ENCODE measurements around the gene FRMD4A.

- TF ChIP-seq CTCF (IDR thresholded peaks at IDR 0.05): no peak
- TF ChIP-seq POLR2A (IDR thresholded peaks at IDR 0.05): no peak
These were observed 264.6 kb downstream of the FRMD4A start for GRCh38 chr10:14066106-14066505.
